GM10248 (cell line): ENCODE measurements around the gene NEB.

Experiments
- CTCF ChIA-PET: fragments of 300-600 bp; sonication (Branson Sonifier 250); formaldehyde crosslinking; extraction: SDS; loops from one replicate; lab custom pipeline; 2021; ENCODE audit warnings: antibody characterized with exemption; lab: Yijun Ruan, JAX
- POLR2A ChIA-PET: fragments of 350-650 bp; sonication (Branson Sonifier 250); formaldehyde crosslinking; extraction: SDS; loops from one replicate; lab custom pipeline; 2020; ENCODE audit warnings: antibody characterized with exemption; lab: Yijun Ruan, JAX
- DNase-seq: peaks from one replicate; pipeline ENCODE4 v3.0.0; 2012; ENCODE audit errors: extremely low spot score
- CTCF ChIP-seq: IDR thresholded peaks from 2 replicates; pipeline ENCODE4 v1.5.1; 2012; ENCODE audit warnings: mild to moderate bottlenecking, low read depth; ENCODE audit errors: extremely low read depth, missing control alignments, control extremely low read depth

The NEB gene

GRCh38 chr2:151491496-151491895, 242.8 kb downstream of the NEB start:
- TF ChIP-seq CTCF = no peak
- ChIA-PET CTCF (interaction anchor here (3.0 kb wide), 1 partner anchor 11 kb away, joined by 7 read pairs; no protein-coding TSS in a partner anchor), POLR2A (no interaction called here)
- no peak for DNase-seq

- no peak for TF ChIP-seq CTCF
- DNase-seq = no peak
- ChIA-PET CTCF (interaction anchor here (3.0 kb wide), 1 partner anchor 10 kb away, joined by 7 read pairs; no protein-coding TSS in a partner anchor), POLR2A (no interaction called here)
These were observed 244.0 kb downstream of the NEB start for GRCh38 chr2:151490276-151490675.

GRCh38 chr2:151486053-151486452, 248.2 kb downstream of the NEB start:
- no peak for TF ChIP-seq CTCF
- POLR2A ChIA-PET = no interaction called here
- CTCF ChIA-PET = no interaction called here
- no peak for DNase-seq

GRCh38 chr2:151484100-151484499, 250.2 kb downstream of the NEB start:
- no peak for DNase-seq
- no peak for TF ChIP-seq CTCF
- POLR2A ChIA-PET = no interaction called here
- CTCF ChIA-PET = no interaction called here

- ChIA-PET POLR2A (no interaction called here), CTCF (no interaction called here)
- no peak for TF ChIP-seq CTCF
- no peak for DNase-seq
These were observed 250.7 kb downstream of the NEB start for GRCh38 chr2:151483546-151483945.

GRCh38 chr2:151482171-151482725, 252.0 kb downstream of the NEB start:
- no peak for TF ChIP-seq CTCF
- CTCF ChIA-PET = no interaction called here
- DNase-seq = no peak
- POLR2A ChIA-PET = no interaction called here
